HepG2 (cell line): ENCODE data around the gene JPH3. TPM values are rescaled to one million over a fixed set of nuclear protein-coding genes. Genes with fewer than 3 reads are reported as not detected.

Source experiments
- ATAC-seq: fragments of 200-7000 bp; cut with Tn5 transposase; 3 replicates; pipeline ENCODE4 v1.9.1; 2020; ENCODE audit warnings: mild to moderate bottlenecking, moderate library complexity
- BruUV-seq: library from RNA; stranded (reverse); fragments of 400-500 nt; replicated peaks from 2 replicates; lab custom pipeline; 2021; lab: Mats Ljungman, UMichigan
- CTCF ChIA-PET: fragments of 300-600 bp; formaldehyde crosslinking; extraction: SDS; loops from one replicate; lab custom pipeline; 2021; ENCODE audit warnings: low total read pairs, inconsistent platforms, low intra/inter-chr PET ratio; lab: Yijun Ruan, JAX
- POLR2A ChIA-PET: fragments of 350-600 bp; sonication (Branson Sonifier 250); formaldehyde crosslinking; loops from one replicate; lab custom pipeline; 2020; ENCODE audit warnings: antibody characterized with exemption, inconsistent platforms; lab: Yijun Ruan, JAX
- DNase-seq: peaks from one replicate; pipeline ENCODE4 v3.0.0-alpha.2; 2015; ENCODE audit warnings: low spot score
- FAIRE-seq: peaks from 3 replicates; lab custom pipeline; 2011; peaks lifted over from hg19 to GRCh38; lab: Jason Lieb, UNC
- H2AFZ ChIP-seq: one replicate; pipeline ENCODE4 v1.6.1; 2011; ENCODE audit warnings: low read length, inconsistent platforms
- H3K27ac ChIP-seq: fragments of 300-600 bp; 3 replicates; pipeline ENCODE4 v1.8.0; 2011; ENCODE audit warnings: mixed run types, mild to moderate bottlenecking, mixed read lengths, low read length, inconsistent platforms; ENCODE audit not compliant: insufficient read depth; ENCODE audit errors: extremely low read length
- H3K27me3 ChIP-seq, 2 experiments: fragments of 200-600 bp in 1 of 2; 2 replicates in 1 of 2; 3 replicates in 1 of 2; pipeline versions ENCODE4 v1.6.0 to v1.8.0; 2011; ENCODE audit warnings: low read length in 2 of 2, mild to moderate bottlenecking in 2 of 2, moderate library complexity in 2 of 2, inconsistent platforms in 1 of 2; ENCODE audit not compliant: insufficient read depth in 2 of 2, control insufficient read depth in 1 of 2
- H3K36me3 ChIP-seq, 2 experiments: fragments of 200-600 bp in 1 of 2; replicated peaks in 1 of 2; 2 replicates in 1 of 2; 3 replicates in 1 of 2; pipeline versions ENCODE4 v1.5.1 to v1.8.0; 2011; ENCODE audit warnings: low read length in 2 of 2, inconsistent platforms in 1 of 2; ENCODE audit not compliant: insufficient read depth in 2 of 2, control insufficient read depth in 1 of 2
- H3K4me1 ChIP-seq: 2 replicates; pipeline ENCODE4 v1.5.1; 2012; ENCODE audit warnings: low read length, inconsistent platforms; ENCODE audit not compliant: insufficient read depth
- H3K4me2 ChIP-seq: 2 replicates; pipeline ENCODE4 v1.6.0; 2011; ENCODE audit warnings: low read depth, low read length, inconsistent platforms
- H3K4me3 ChIP-seq, 3 experiments: fragments of 200-600 bp in 1 of 3; sonication (generic), shearing (Covaris generic) in 1 of 3; replicated peaks in 1 of 3; 2 replicates each; pipeline ENCODE4 v1.5.1; 2011 to 2016; ENCODE audit warnings: low read length in 3 of 3, inconsistent platforms in 2 of 3, low read depth in 2 of 3, mild to moderate bottlenecking in 2 of 3, control low read depth in 1 of 3, mixed read lengths in 1 of 3; ENCODE audit not compliant: insufficient read depth in 1 of 3
- H3K79me2 ChIP-seq: one replicate; pipeline ENCODE4 v1.6.1; 2011; ENCODE audit warnings: low read length, inconsistent platforms; ENCODE audit not compliant: insufficient read depth
- H3K9ac ChIP-seq: 2 replicates; pipeline ENCODE4 v1.6.0; 2011; ENCODE audit warnings: mild to moderate bottlenecking, low read depth, low read length, inconsistent platforms; ENCODE audit not compliant: insufficient read depth
- H3K9me3 ChIP-seq: 2 replicates; pipeline ENCODE4 v1.5.1; 2012; ENCODE audit warnings: mild to moderate bottlenecking, low read length
- H4K20me1 ChIP-seq: 2 replicates; pipeline ENCODE4 v1.6.0; 2011; ENCODE audit warnings: inconsistent platforms, mild to moderate bottlenecking, low read length, moderate library complexity; ENCODE audit not compliant: insufficient read depth
- CEBPB ChIP-seq: IDR thresholded peaks from 2 replicates; pipeline ENCODE4 v1.6.1; 2011; ENCODE audit warnings: low read depth, low read length, improper control_type of control experiment, borderline replicate concordance
- IKZF4 ChIP-seq: sonication (generic); formaldehyde crosslinking; IDR thresholded peaks from 2 replicates; pipeline ENCODE4 v1.5.1; 2020; ENCODE audit warnings: borderline replicate concordance, mild to moderate bottlenecking, low read depth, missing genetic modification reagents; ENCODE audit errors: not compliant biosample characterization
- KMT2B ChIP-seq: IDR thresholded peaks from 2 replicates; pipeline ENCODE4 v1.6.1; 2016; ENCODE audit warnings: missing genetic modification reagents, missing compliant biosample characterization
- POLR2A ChIP-seq, 2 experiments: IDR thresholded peaks; 2 replicates each; pipeline ENCODE4 v1.6.1; 2011; ENCODE audit warnings: low read depth in 2 of 2, low read length in 2 of 2, mild to moderate bottlenecking in 1 of 2, moderate library complexity in 1 of 2; ENCODE audit not compliant: insufficient read depth in 1 of 2
- YEATS4 ChIP-seq: sonication (generic); formaldehyde crosslinking; IDR thresholded peaks from 2 replicates; pipeline ENCODE4 v1.4.0; 2020; ENCODE audit warnings: missing genetic modification reagents, borderline replicate concordance
- ZNF121 ChIP-seq: sonication (generic); formaldehyde crosslinking; IDR thresholded peaks from 2 replicates; pipeline ENCODE4 v1.5.0; 2020; ENCODE audit warnings: mild to moderate bottlenecking, missing genetic modification reagents
- ZSCAN20 ChIP-seq: sonication (generic); formaldehyde crosslinking; IDR thresholded peaks from 2 replicates; pipeline ENCODE4 v1.4.0; 2020; ENCODE audit warnings: missing genetic modification reagents, mild to moderate bottlenecking, borderline replicate concordance
- WGBS: methylation state at CpG from one replicate; pipeline ENCODE4 v1.1.6; 2017; ENCODE audit warnings: low lambda C conversion rate; 5-methylcytosine and 5-hydroxymethylcytosine counted together
- in situ Hi-C: cut with HindIII; loops from 2 replicates; pipeline ENCODE4 v1.10.0; 2017; ENCODE audit warnings: low pct_unique_long_range_greater_than_20kb; ENCODE audit not compliant: extremely low pct_ligation_motif_present
- intact Hi-C: fragments of 100-400 bp; cut with micrococcal nuclease; formaldehyde crosslinking; loops from one replicate; pipeline ENCODE4 v1.10.0; 2022; ENCODE audit not compliant: unreplicated experiment
- polyA plus RNA-seq, 8 experiments: library from polyadenylated mRNA; depleted of rRNA in 3 of 8; stranded (reverse) in 7 of 8; unstranded in 1 of 8; fragments of >200 nt; fragmentation: Illumina TruSeq in 4 of 8; extraction: Trizol in 4 of 8; gene quantifications; 2 replicates each; pipeline versions ENCODE4 v1.2.1 to v1.2.3, GENCODE V29; 2011 to 2016; ENCODE audit warnings: low read depth in 4 of 8, missing spikeins in 1 of 8, mixed read lengths in 1 of 8; ENCODE audit not compliant: insufficient read depth in 1 of 8
- total RNA-seq, 5 experiments: library from RNA; depleted of rRNA; stranded (reverse); fragments of >200 nt; fragmentation: Illumina TruSeq; extraction: Trizol; gene quantifications; 2 replicates each; pipeline ENCODE4 v1.2.3, GENCODE V29; 2016; ENCODE audit warnings: low read depth in 1 of 5
- TF ChIP-seq, protein P1 (sequence below): sonication (generic); formaldehyde crosslinking; IDR thresholded peaks from 2 replicates; pipeline ENCODE4 v1.5.0; 2020; ENCODE audit warnings: mild to moderate bottlenecking, missing genetic modification reagents

Gene JPH3
- total and polyA plus RNA-seq, 2 of the 13 experiments (the other 11 are each of a cell fraction or from before 2014, with no cell fraction given), result not detected

DNA sequence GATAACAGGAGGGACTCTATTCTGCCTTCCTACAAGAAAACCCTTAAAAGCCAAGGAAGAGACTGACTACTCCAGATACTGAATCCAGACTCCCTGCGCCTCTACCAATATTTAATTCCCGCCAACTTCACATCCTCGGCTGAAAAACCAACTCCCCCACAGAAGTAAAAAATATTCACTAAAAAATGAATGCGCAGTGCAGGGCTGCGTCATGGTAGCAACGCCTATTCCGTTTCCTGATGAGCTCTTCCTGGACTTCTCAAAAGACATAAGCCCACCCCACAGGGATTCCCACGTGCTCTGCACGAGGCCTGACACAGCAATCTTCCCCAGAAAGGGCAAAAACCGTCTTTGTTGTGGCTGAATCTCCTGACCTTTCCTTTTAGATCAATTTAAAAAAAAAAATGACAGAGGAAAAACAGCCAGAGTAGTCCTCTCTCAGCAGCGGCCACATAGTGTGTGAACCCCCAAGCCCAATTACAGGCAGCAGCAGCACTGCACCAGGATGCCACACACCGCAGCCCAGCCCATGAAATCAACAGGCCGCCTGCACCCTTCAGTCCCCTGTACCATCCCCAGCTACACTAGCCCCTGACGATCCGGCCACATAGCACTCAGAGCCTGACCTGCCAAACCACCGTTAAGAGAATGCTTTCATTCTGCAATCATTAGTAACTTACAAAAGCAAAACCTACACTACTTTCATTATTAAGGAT is 139.6 kb downstream of the JPH3 start (continued):
- TF ChIP-seq IKZF4 (CRISPR knock-in tag), result no peak
- TF ChIP-seq ZSCAN20 (CRISPR knock-in tag), result no peak
- no peak for TF ChIP-seq KMT2B (CRISPR knock-in tag)
- no peak for TF ChIP-seq YEATS4 (CRISPR knock-in tag)

DNA sequence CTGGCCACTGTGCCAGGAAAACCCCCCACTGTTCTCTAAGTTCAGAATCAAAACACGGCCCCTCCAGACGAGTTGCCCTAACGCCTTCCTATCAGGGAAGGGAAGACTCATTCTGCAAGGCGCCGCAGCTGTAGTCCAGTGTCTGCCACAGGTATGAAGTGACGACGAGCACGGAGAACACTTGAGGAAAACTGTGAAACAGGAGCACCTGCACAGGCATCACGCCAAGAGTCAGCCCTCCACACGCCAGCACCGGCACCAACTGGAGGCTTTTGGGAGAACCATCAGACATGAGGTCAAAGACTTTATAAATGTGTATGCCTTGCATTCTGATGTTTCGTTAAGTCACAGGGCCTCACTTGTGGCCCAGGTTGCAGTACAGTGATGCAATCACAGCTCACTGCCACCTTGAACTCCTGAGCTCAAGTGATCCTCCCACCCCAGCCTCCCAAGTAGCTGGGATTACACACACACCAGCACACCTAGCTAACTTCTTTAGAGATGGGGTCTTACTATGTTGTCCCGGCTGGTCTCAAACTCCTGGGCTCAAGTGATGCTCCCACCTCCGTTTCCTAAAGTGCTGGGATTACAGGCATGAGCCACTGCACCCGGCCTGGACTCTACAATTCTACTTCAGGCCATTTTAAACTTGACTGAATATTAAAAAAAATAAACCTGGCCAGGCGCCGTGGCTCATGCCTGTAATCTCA is 140.6 kb downstream of the JPH3 start:
- intact Hi-C loops, result no loop called here
- Histone ChIP-seq H3K4me2 (no peak overlapping the region), H3K79me2 (peaks cover 8% of the 10 kb centered on the region), H4K20me1 (no peaks in the 10 kb centered on the region; the same call in 1 of the 2 replicates), H3K9ac (no peak overlapping the region), H3K4me1 (no peaks in the 10 kb centered on the region), H3K27me3 (no peaks in the 10 kb centered on the region), H3K36me3 (peaks cover 35 to 68% of the 10 kb centered on the region in 2 experiments), H3K4me3 (no peak overlapping the region), H3K27ac (no peak overlapping the region), H2AFZ (no peak overlapping the region), H3K9me3 (no peaks in the 10 kb centered on the region)
- no peak for ATAC-seq
- 88% methylated on average over 17 of the region's 17 CpGs for WGBS
- no peak for DNase-seq
- no peak for FAIRE-seq
- ChIA-PET POLR2A (no interaction called here), CTCF (no interaction called here)
- no TSS peak for BruUV-seq
- TF ChIP-seq, protein P1, sequence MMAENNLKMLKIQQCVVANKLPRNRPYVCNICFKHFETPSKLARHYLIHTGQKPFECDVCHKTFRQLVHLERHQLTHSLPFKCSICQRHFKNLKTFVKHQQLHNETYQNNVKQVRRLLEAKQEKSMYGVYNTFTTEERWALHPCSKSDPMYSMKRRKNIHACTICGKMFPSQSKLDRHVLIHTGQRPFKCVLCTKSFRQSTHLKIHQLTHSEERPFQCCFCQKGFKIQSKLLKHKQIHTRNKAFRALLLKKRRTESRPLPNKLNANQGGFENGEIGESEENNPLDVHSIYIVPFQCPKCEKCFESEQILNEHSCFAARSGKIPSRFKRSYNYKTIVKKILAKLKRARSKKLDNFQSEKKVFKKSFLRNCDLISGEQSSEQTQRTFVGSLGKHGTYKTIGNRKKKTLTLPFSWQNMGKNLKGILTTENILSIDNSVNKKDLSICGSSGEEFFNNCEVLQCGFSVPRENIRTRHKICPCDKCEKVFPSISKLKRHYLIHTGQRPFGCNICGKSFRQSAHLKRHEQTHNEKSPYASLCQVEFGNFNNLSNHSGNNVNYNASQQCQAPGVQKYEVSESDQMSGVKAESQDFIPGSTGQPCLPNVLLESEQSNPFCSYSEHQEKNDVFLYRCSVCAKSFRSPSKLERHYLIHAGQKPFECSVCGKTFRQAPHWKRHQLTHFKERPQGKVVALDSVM, result 0 out of 2 replicates have a peak, but pooled peaks have one; percentile 35
- TF ChIP-seq ZNF121 (CRISPR knock-in tag) (peak; percentile 86), POLR2A (IDR thresholded peaks at IDR 0.05; ENCODE audit: insufficient read depth in 1 of 2, low read depth in 2 of 2, low read length in 2 of 2) (no peak), CEBPB (peak; percentile 68; the same call in 1 of the 2 replicates)
- in situ Hi-C loops, result no loop called here
